RWPE2 (cell line): ENCODE results near the gene DSG2.

Source experiments
- ATAC-seq: fragments of 200-7000 bp; cut with Tn5 transposase; 3 replicates; pipeline ENCODE4 v1.9.1; 2021; ENCODE audit warnings: low read depth
- DNase-seq: peaks from one replicate; pipeline ENCODE4 v3.0.0-alpha.2; 2020; ENCODE audit warnings: low spot score
- H3K27ac ChIP-seq: fragments of 450-650 bp; 2 replicates; pipeline ENCODE4 v1.5.1; 2017; ENCODE audit warnings: mild to moderate bottlenecking; ENCODE audit not compliant: poor library complexity, severe bottlenecking
- H3K27me3 ChIP-seq: fragments of 250-450 bp; sonication (Bioruptor Pico); 2 replicates; pipeline ENCODE4 v1.5.1; 2021; ENCODE audit warnings: mild to moderate bottlenecking, moderate library complexity; ENCODE audit not compliant: insufficient read depth, poor library complexity, severe bottlenecking
- H3K36me3 ChIP-seq: fragments of 250-450 bp; sonication (Bioruptor Pico); 2 replicates; pipeline ENCODE4 v1.5.1; 2020; ENCODE audit warnings: low read depth, mild to moderate bottlenecking, moderate library complexity
- H3K4me1 ChIP-seq: fragments of 250-450 bp; sonication (Bioruptor Pico); 2 replicates; pipeline ENCODE4 v1.5.1; 2021; ENCODE audit warnings: mild to moderate bottlenecking, moderate library complexity; ENCODE audit not compliant: insufficient read depth, poor library complexity, severe bottlenecking
- H3K4me3 ChIP-seq: fragments of 250-450 bp; sonication (Bioruptor Pico); 2 replicates; pipeline ENCODE4 v1.5.1; 2021; ENCODE audit warnings: mild to moderate bottlenecking, moderate library complexity; ENCODE audit not compliant: severe bottlenecking
- H3K9me3 ChIP-seq: fragments of 250-450 bp; sonication (Bioruptor Pico); 2 replicates; pipeline ENCODE4 v1.5.1; 2021; ENCODE audit warnings: mild to moderate bottlenecking, moderate library complexity; ENCODE audit not compliant: severe bottlenecking
- TF ChIP-seq, protein P1 (sequence below): fragments of 450-650 bp; IDR thresholded peaks from one replicate; pipeline ENCODE4 v1.5.1; 2017; ENCODE audit warnings: mild to moderate bottlenecking, moderate library complexity; ENCODE audit not compliant: poor library complexity, severe bottlenecking

The DSG2 gene

DNA sequence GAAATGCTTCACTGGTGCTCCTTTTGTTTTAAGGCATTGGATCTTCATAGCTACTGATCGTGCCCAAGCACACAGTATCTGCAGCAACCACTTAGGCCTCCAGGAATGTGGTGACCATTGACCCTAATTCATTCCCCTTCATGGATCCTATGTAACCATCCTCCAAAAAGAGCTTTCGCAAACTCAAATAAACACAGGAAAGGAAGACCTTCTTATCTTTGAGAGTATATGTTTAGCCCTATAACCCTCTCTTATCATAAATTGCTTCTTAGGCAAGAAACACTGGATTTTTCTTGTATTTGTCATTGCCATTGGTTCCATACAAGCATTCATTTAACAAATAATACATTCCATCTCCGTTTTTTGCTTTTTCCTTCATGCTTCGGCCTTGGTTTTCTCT, 89.6 kb downstream of the DSG2 start:
- no peak for DNase-seq
- TF ChIP-seq, protein P1, sequence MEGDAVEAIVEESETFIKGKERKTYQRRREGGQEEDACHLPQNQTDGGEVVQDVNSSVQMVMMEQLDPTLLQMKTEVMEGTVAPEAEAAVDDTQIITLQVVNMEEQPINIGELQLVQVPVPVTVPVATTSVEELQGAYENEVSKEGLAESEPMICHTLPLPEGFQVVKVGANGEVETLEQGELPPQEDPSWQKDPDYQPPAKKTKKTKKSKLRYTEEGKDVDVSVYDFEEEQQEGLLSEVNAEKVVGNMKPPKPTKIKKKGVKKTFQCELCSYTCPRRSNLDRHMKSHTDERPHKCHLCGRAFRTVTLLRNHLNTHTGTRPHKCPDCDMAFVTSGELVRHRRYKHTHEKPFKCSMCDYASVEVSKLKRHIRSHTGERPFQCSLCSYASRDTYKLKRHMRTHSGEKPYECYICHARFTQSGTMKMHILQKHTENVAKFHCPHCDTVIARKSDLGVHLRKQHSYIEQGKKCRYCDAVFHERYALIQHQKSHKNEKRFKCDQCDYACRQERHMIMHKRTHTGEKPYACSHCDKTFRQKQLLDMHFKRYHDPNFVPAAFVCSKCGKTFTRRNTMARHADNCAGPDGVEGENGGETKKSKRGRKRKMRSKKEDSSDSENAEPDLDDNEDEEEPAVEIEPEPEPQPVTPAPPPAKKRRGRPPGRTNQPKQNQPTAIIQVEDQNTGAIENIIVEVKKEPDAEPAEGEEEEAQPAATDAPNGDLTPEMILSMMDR, result no peak
- no peaks in the 10 kb centered on the region for H3K4me1 ChIP-seq
- no peak overlapping the region for H3K4me3 ChIP-seq
- no peaks in the 10 kb centered on the region for H3K9me3 ChIP-seq
- no peaks in the 10 kb centered on the region for H3K36me3 ChIP-seq
- H3K27ac ChIP-seq, result no peak overlapping the region
- ATAC-seq, result no peak
- H3K27me3 ChIP-seq, result no peaks in the 10 kb centered on the region

DNA sequence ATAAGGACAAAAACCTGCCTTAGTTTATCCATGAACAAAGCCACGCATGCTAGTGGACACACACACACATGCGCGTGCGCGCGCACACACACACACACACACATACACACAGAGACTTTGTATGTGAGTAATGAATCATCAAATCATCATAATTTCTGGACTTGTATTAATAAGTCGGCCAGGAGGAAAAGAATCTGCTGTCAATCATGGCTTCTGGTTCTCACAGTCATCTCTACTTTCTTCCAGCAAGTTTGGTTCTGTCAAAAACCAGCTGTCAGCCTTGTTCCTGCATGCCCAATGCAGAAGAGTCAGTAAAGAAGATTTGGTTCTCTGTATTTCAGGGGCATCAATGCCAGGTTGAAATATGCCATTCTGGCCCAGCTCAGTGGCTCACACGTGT, 92.6 kb downstream of the DSG2 start:
- no peaks in the 10 kb centered on the region for H3K4me1 ChIP-seq
- no peak overlapping the region for H3K4me3 ChIP-seq
- H3K27me3 ChIP-seq, result no peaks in the 10 kb centered on the region
- ATAC-seq, result no peak
- H3K27ac ChIP-seq, result no peak overlapping the region
- TF ChIP-seq, protein P1, result no peak
- H3K36me3 ChIP-seq, result no peaks in the 10 kb centered on the region
- DNase-seq, result no peak
- H3K9me3 ChIP-seq, result no peaks in the 10 kb centered on the region

DNA sequence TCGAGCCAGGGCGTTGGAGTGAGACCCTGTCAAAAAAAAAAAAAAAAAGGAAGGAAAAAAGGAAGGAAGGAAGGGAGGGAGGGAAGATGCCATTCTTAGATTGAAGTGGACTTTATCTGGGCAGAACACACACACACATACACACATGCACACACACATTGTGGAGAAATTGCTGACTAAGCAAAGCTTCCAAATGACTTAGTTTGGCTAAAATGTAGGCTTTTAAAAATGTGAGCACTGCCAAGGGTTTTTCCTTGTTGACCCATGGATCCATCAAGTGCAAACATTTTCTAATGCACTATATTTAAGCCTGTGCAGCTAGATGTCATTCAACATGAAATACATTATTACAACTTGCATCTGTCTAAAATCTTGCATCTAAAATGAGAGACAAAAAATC, 93.1 kb downstream of the DSG2 start:
- no peak overlapping the region for H3K27ac ChIP-seq
- ATAC-seq, result no peak
- no peak for DNase-seq

DNA sequence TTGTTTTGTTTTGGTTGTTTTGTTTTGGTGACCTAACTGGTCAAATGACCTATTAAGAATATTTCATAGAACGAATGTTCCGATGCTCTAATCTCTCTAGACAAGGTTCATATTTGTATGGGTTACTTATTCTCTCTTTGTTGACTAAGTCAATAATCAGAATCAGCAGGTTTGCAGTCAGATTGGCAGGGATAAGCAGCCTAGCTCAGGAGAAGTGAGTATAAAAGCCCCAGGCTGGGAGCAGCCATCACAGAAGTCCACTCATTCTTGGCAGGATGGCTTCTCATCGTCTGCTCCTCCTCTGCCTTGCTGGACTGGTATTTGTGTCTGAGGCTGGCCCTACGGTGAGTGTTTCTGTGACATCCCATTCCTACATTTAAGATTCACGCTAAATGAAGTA, 93.7 kb downstream of the DSG2 start, which contains the start of gene TTR:
Gene TTR (plus strand): TSS at position 250 of the 400 bp plus-strand sequence. CDS start 26 bp downstream, at position 276.
- no peaks in the 10 kb centered on the region for H3K27me3 ChIP-seq
- no peaks in the 10 kb centered on the region for H3K9me3 ChIP-seq
- H3K36me3 ChIP-seq, result no peaks in the 10 kb centered on the region
- ATAC-seq, result no peak
- no peak within 1 kb of the TSS for H3K4me3 ChIP-seq
- H3K4me1 ChIP-seq, result no peaks in the 10 kb centered on the region
- TF ChIP-seq, protein P1, result no peak
- DNase-seq, result no peak
- H3K27ac ChIP-seq, result no peak within 1 kb of the TSS

More for the DNA sequence above, 93.1 kb downstream of the DSG2 start:
- no peaks in the 10 kb centered on the region for H3K9me3 ChIP-seq
- no peaks in the 10 kb centered on the region for H3K36me3 ChIP-seq
- H3K4me1 ChIP-seq, result no peaks in the 10 kb centered on the region
- TF ChIP-seq, protein P1, result no peak
- no peaks in the 10 kb centered on the region for H3K27me3 ChIP-seq
- no peak overlapping the region for H3K4me3 ChIP-seq

DNA sequence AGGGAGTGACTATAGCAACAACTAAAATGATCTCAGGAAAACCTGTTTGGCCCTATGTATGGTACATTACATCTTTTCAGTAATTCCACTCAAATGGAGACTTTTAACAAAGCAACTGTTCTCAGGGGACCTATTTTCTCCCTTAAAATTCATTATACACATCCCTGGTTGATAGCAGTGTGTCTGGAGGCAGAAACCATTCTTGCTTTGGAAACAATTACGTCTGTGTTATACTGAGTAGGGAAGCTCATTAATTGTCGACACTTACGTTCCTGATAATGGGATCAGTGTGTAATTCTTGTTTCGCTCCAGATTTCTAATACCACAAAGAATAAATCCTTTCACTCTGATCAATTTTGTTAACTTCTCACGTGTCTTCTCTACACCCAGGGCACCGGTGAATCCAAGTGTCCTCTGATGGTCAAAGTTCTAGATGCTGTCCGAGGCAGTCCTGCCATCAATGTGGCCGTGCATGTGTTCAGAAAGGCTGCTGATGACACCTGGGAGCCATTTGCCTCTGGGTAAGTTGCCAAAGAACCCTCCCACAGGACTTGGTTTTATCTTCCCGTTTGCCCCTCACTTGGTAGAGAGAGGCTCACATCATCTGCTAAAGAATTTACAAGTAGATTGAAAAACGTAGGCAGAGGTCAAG, 94.7 kb downstream of the DSG2 start:
- TF ChIP-seq, protein P1, result no peak
- no peak overlapping the region for H3K27ac ChIP-seq
- no peaks in the 10 kb centered on the region for H3K27me3 ChIP-seq
- H3K36me3 ChIP-seq, result no peaks in the 10 kb centered on the region
- DNase-seq, result no peak
- H3K4me3 ChIP-seq, result no peak overlapping the region
- H3K9me3 ChIP-seq, result no peaks in the 10 kb centered on the region
- no peaks in the 10 kb centered on the region for H3K4me1 ChIP-seq
- no peak for ATAC-seq
